Erythroblast (primary cell): ENCODE measurements around the gene CACFD1.

Experiments used
- DNase-seq, 2 experiments: peaks; one replicate each; lab custom pipeline; 2025; lab: John Stamatoyannopoulos, UW
- GATA1 ChIP-seq: IDR thresholded peaks from 2 replicates; pipeline ENCODE4 v1.6.1; 2011; ENCODE audit warnings: low read depth, mild to moderate bottlenecking, control low read depth, low read length, moderate library complexity
- POLR2A ChIP-seq: IDR thresholded peaks from 2 replicates; pipeline ENCODE4 v1.6.1; 2011; ENCODE audit warnings: mild to moderate bottlenecking, low read length

The CACFD1 gene

GRCh38 chr9:133476036-133476931 lies 16.5 kb downstream of the CACFD1 start:
- peak in 1 of 2 experiments; percentile 10 for DNase-seq
- TF ChIP-seq GATA1 (no peak), POLR2A (no peak)

- no peak for TF ChIP-seq GATA1
- DNase-seq = no peak
Measured at GRCh38 chr9:133476941-133477340, 17.2 kb downstream of the CACFD1 start.

- DNase-seq = no peak
- TF ChIP-seq POLR2A (no peak), GATA1 (no peak)
Measured at GRCh38 chr9:133477461-133477860, 17.7 kb downstream of the CACFD1 start.

- no peak for DNase-seq
- no peak for TF ChIP-seq GATA1
- no peak for TF ChIP-seq POLR2A
Measured at GRCh38 chr9:133477992-133478850, 18.4 kb downstream of the CACFD1 start.

- DNase-seq = peak; percentile 71 to 77
- TF ChIP-seq POLR2A = no peak
- TF ChIP-seq GATA1 = no peak
Measured at GRCh38 chr9:133478851-133479711, 19.3 kb downstream of the CACFD1 start, which contains the start of gene SLC2A6. Gene SLC2A6 (minus strand): TSS chr9:133479099. CDS start chr9:133479059, 40 bp downstream.

GRCh38 chr9:133483611-133484010 lies 23.8 kb downstream of the CACFD1 start:
- no peak for DNase-seq
- no peak for TF ChIP-seq POLR2A
- no peak for TF ChIP-seq GATA1

GRCh38 chr9:133484671-133485437 lies 25.1 kb downstream of the CACFD1 start:
- no peak for DNase-seq
- TF ChIP-seq POLR2A (no peak), GATA1 (no peak)

GRCh38 chr9:133485531-133486260 lies 25.9 kb downstream of the CACFD1 start:
- no peak for TF ChIP-seq GATA1
- TF ChIP-seq POLR2A = no peak
- no peak for DNase-seq

- TF ChIP-seq GATA1 = no peak
- TF ChIP-seq POLR2A = no peak
- no peak for DNase-seq
Measured at GRCh38 chr9:133487331-133487725, 27.6 kb downstream of the CACFD1 start.

GRCh38 chr9:133488686-133489252 lies 29.0 kb downstream of the CACFD1 start:
- TF ChIP-seq POLR2A (no peak), GATA1 (no peak)
- DNase-seq = no peak
